Naive thymus-derived CD4-positive, alpha-beta T cell (primary cell): Measurements from ENCODE around the gene PEX11G. TPM values are rescaled to one million over a fixed set of nuclear protein-coding genes. Genes with fewer than 3 reads are reported as not detected.

Source experiments
- ATAC-seq: fragments of 150-1000 bp; cut with Tn5 transposase; 2 replicates; pipeline ENCODE4 v1.10.0; 2021; ENCODE audit warnings: mild to moderate bottlenecking, moderate library complexity
- CTCF ChIA-PET: fragments of 350-600 bp; sonication (Branson Sonifier 250); formaldehyde crosslinking; loops from one replicate; lab custom pipeline; 2021; ENCODE audit warnings: antibody characterized with exemption; lab: Charles Lee
- POLR2A ChIA-PET: fragments of 350-600 bp; sonication (Branson Sonifier 250); formaldehyde crosslinking; loops from one replicate; lab custom pipeline; 2021; ENCODE audit warnings: antibody characterized with exemption, inconsistent platforms; lab: Charles Lee
- DNase-seq, 9 donors: peaks; one replicate each; pipeline versions ENCODE4 v3.0.0 to v3.0.0-alpha.2; 2020 to 2022; ENCODE audit warnings: mixed read lengths in 1 of 9
- H3K27ac ChIP-seq: one replicate; pipeline ENCODE4 v1.7.0; 2013; ENCODE audit warnings: mild to moderate bottlenecking, low read depth, low read length, moderate library complexity
- H3K27me3 ChIP-seq, 2 donors: one replicate each; pipeline ENCODE4 v1.7.0; 2013; ENCODE audit warnings: low read length in 2 of 2, mild to moderate bottlenecking in 2 of 2, moderate library complexity in 2 of 2; ENCODE audit not compliant: control insufficient read depth in 2 of 2, insufficient read depth in 2 of 2
- H3K36me3 ChIP-seq, 3 experiments: 1 replicate in 2 of 3; 2 replicates in 1 of 3; pipeline ENCODE4 v1.7.0; 2013; ENCODE audit warnings: low read length in 3 of 3, mild to moderate bottlenecking in 3 of 3, moderate library complexity in 1 of 3; ENCODE audit not compliant: insufficient read depth in 3 of 3, control insufficient read depth in 2 of 3
- H3K4me1 ChIP-seq, 2 donors: one replicate each; pipeline ENCODE4 v1.7.0; 2013; ENCODE audit warnings: low read length in 2 of 2, mild to moderate bottlenecking in 2 of 2, moderate library complexity in 1 of 2; ENCODE audit not compliant: control insufficient read depth in 2 of 2, insufficient read depth in 2 of 2
- H3K4me3 ChIP-seq: 2 replicates; pipeline ENCODE4 v1.7.0; 2013; ENCODE audit warnings: mild to moderate bottlenecking, low read length
- H3K9me3 ChIP-seq, 3 experiments: 1 replicate in 2 of 3; 2 replicates in 1 of 3; pipeline ENCODE4 v1.7.0; 2013; ENCODE audit warnings: low read length in 3 of 3; ENCODE audit not compliant: control insufficient read depth in 2 of 3
- H3K27ac Mint-ChIP-seq, 9 donors: one replicate each; pipeline ENCODE4 v1.8.0; 2020 to 2022; ENCODE audit warnings: mixed read lengths in 9 of 9, mild to moderate bottlenecking in 8 of 9, moderate library complexity in 5 of 9, inconsistent platforms in 2 of 9
- H3K27me3 Mint-ChIP-seq, 5 donors: one replicate each; pipeline ENCODE4 v1.8.0; 2021 to 2022; ENCODE audit warnings: mixed read lengths in 5 of 5, mild to moderate bottlenecking in 1 of 5
- H3K36me3 Mint-ChIP-seq, 5 donors: one replicate each; pipeline ENCODE4 v1.8.0; 2020 to 2022; ENCODE audit warnings: mixed read lengths in 5 of 5, mild to moderate bottlenecking in 3 of 5, inconsistent platforms in 1 of 5
- H3K4me1 Mint-ChIP-seq, 7 donors: one replicate each; pipeline ENCODE4 v1.8.0; 2020 to 2022; ENCODE audit warnings: mixed read lengths in 7 of 7, mild to moderate bottlenecking in 3 of 7, inconsistent platforms in 1 of 7
- H3K4me3 Mint-ChIP-seq, 10 donors: one replicate each; pipeline ENCODE4 v1.8.0; 2020 to 2022; ENCODE audit warnings: mild to moderate bottlenecking in 10 of 10, mixed read lengths in 10 of 10, moderate library complexity in 6 of 10, inconsistent platforms in 2 of 10
- H3K9me3 Mint-ChIP-seq, 11 donors: one replicate each; pipeline ENCODE4 v1.8.0; 2020 to 2022; ENCODE audit warnings: mixed read lengths in 11 of 11, mild to moderate bottlenecking in 4 of 11, inconsistent platforms in 1 of 11, moderate library complexity in 1 of 11
- intact Hi-C, 2 donors: fragments of 100-400 bp; cut with micrococcal nuclease; formaldehyde crosslinking; loops; one replicate each; pipeline ENCODE4 v1.15.1; 2023
- polyA plus RNA-seq, 2 donors: library from polyadenylated mRNA; unstranded; fragments of 300-500 nt; fragmentation: Illumina TruSeq; gene quantifications; one replicate each; pipeline ENCODE4 v1.2.3, GENCODE V29; 2021
- total RNA-seq, 6 experiments: library from RNA in 5 of 6; stranded (reverse) in 5 of 6; gene quantifications; 1 replicate in 5 of 6; 2 replicates in 1 of 6; pipeline ENCODE4 v1.2.3 and lab custom pipeline; 2021 to 2026

PEX11G gene
- total RNA-seq (1 to 10 TPM in 1 of 5 experiments, under 1 TPM in 4; 0.59 to 1.2 (median 0.76) TPM), polyA plus RNA-seq (1 to 10 TPM in 1 of 2 donors, under 1 TPM in 1; 0.89 to 1.6 TPM), total RNA-seq (lab: John Stamatoyannopoulos, UW) (not detected)

GRCh38 chr19:7488736-7489353 lies at the start of gene PEX11G:
Gene PEX11G, minus strand, starts transcription at chr19:7489035. Its CDS starts 25 bp downstream, at chr19:7489010.
- peaks cover 3 to 28% (median 13%) of the 10 kb centered on the region in 7 donors for H3K4me1 Mint-ChIP-seq
- H3K27ac ChIP-seq: peak within 1 kb of the TSS; percentile 84

GRCh38 chr19:7535998-7536695 lies 47.3 kb upstream of the PEX11G start:
- H3K27me3 Mint-ChIP-seq: no peaks in the 10 kb centered on the region
- Histone ChIP-seq H3K9me3 (no peaks in the 10 kb centered on the region), H3K4me1 (peaks cover 10 to 17% of the 10 kb centered on the region in 2 donors), H3K27me3 (no peaks in the 10 kb centered on the region), H3K4me3 (peak overlapping the region; percentile 99), H3K36me3 (peaks cover 0 to 30% (median 0%) of the 10 kb centered on the region in 3 experiments), H3K27ac (peak overlapping the region; percentile 81)
- ChIA-PET CTCF (interaction anchor here (0.6 kb wide), 1 partner anchor 34 kb away, joined by 3 read pairs; no protein-coding TSS in a partner anchor), POLR2A (interaction anchor here (6.9 kb wide), 1 partner anchor 14 kb away, joined by 78 read pairs; the partner anchor contains the start of gene MCOLN1)
- H3K27ac Mint-ChIP-seq: peak overlapping the region; percentile 81 to 96 (median 92)
- DNase-seq: no peak
- H3K36me3 Mint-ChIP-seq: peaks cover 0 to 12% (median 0%) of the 10 kb centered on the region in 5 donors
- intact Hi-C loops: loop anchor here (1.0 to 10.0 kb wide), 14 partner anchors 19 to 1851 kb away; partner anchors contain the start of genes PET100 (in 2 of the 2), PEX11G (in 2 of the 2), XAB2 (in 2 of the 2) and ARHGEF18 (in 1 of the 2)
- H3K9me3 Mint-ChIP-seq: no peaks in the 10 kb centered on the region
- peak overlapping the region; percentile 93 to 97 (median 94) for H3K4me3 Mint-ChIP-seq
- peak; percentile 3 for ATAC-seq
- H3K4me1 Mint-ChIP-seq: peaks cover 6 to 27% (median 22%) of the 10 kb centered on the region in 7 donors

More at GRCh38 chr19:7488736-7489353, at the start of gene PEX11G:
- DNase-seq: peak; percentile 79 to 95 (median 90)
- intact Hi-C loops: loop anchor here (1.0 to 2.0 kb wide), 3 partner anchors 33 to 46 kb away; partner anchors contain the start of genes PNPLA6 (in 2 of the 2) and MCOLN1 (in 1 of the 2)
- H3K4me1 ChIP-seq: peaks cover 6 to 9% of the 10 kb centered on the region in 2 donors
- peak within 1 kb of the TSS; percentile 75 for H3K4me3 ChIP-seq
- H3K9me3 ChIP-seq: no peaks in the 10 kb centered on the region
- no peaks in the 10 kb centered on the region for H3K27me3 ChIP-seq
- Mint-ChIP-seq H3K4me3 (peak within 1 kb of the TSS; percentile 84 to 96 (median 90)), H3K9me3 (peaks cover 0 to 13% (median 0%) of the 10 kb centered on the region in 11 donors), H3K27ac (peak within 1 kb of the TSS; percentile 74 to 98 (median 94)), H3K36me3 (peaks cover 0 to 4% (median 0%) of the 10 kb centered on the region in 5 donors), H3K27me3 (no peaks in the 10 kb centered on the region)
- peak; percentile 92 for ATAC-seq
- ChIA-PET CTCF (no interaction called here), POLR2A (interaction anchor here (0.7 to 1.8 kb wide), 4 partner anchors 25 to 138 kb away, joined by 3 to 10 read pairs (median 6); partner anchors contain the start of genes MCOLN1 and PNPLA6)
- no peaks in the 10 kb centered on the region for H3K36me3 ChIP-seq

DNA sequence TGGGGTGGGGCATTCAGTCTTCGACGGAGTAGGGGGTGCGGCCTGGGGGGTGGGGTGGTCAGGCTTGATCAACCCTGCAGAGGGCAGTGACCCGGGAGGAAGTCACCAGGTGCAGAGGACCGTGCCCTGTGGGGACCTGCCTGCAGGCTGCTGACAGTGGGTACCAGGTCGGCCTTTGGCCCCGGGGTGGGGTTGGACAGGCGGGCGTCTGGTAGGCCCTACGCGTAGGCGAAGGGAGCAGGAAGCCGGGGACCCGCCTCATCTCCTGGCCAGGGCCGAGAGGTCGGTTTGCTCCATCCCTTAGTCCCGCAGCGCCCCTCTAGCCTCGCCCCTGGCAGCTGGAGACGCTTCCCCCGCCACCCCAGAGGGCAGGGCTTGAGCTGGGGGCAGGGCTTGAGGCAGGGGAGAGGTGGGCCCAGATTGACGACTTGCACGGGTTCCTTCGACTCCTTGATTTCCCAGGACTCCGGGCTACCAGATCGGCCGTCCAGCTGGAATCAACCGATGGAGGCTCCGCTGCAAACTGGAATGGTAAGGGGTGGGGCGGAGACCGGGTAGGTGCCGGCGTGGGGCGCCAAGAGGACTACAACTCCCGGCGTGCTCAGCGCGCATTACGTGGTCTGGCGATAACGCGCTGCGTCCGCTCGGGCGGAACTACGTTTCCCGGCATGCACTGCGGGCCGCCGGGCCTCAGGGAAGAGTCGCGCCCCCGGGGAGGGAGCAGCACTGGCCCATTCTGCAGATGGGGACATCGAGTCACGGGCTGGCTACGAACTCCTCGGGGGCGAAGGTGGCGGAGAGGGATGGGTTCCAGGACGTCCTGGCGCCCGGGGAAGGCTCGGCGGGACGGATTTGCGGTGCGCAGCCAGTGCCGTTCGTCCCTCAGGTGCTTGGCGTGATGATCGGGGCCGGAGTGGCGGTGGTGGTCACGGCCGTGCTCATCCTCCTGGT lies 46.5 kb upstream of the PEX11G start, which contains the start of gene PNPLA6:
Gene PNPLA6, plus strand, starts transcription at position 671 of the 951 bp plus-strand sequence. Its CDS starts 72 bp downstream, at position 743.
- Histone ChIP-seq H3K27ac (peak within 1 kb of the TSS; percentile 81), H3K9me3 (no peaks in the 10 kb centered on the region), H3K4me3 (peak within 1 kb of the TSS; percentile 99), H3K36me3 (peaks cover 0 to 23% (median 0%) of the 10 kb centered on the region in 3 experiments), H3K4me1 (peaks cover 10 to 17% of the 10 kb centered on the region in 2 donors), H3K27me3 (no peaks in the 10 kb centered on the region)
- ATAC-seq (peak; percentile 91), DNase-seq (peak; percentile 85 to 95 (median 91))
- Mint-ChIP-seq H3K4me3 (peak within 1 kb of the TSS; percentile 93 to 97 (median 94)), H3K27me3 (no peaks in the 10 kb centered on the region), H3K4me1 (peaks cover 6 to 26% (median 22%) of the 10 kb centered on the region in 7 donors), H3K27ac (peak within 1 kb of the TSS; percentile 81 to 96 (median 92)), H3K36me3 (peaks cover 0 to 12% (median 0%) of the 10 kb centered on the region in 5 donors), H3K9me3 (no peaks in the 10 kb centered on the region)
- ChIA-PET POLR2A (interaction anchor here (1.0 to 6.9 kb wide), 3 partner anchors 8 to 46 kb away, joined by 3 to 78 read pairs (median 10); partner anchors contain the start of gene MCOLN1), CTCF (interaction anchor here (0.5 to 1.4 kb wide), 2 partner anchors 13 to 177 kb away, joined by 3 to 6 read pairs; no protein-coding TSS in a partner anchor)
- intact Hi-C loops: loop anchor here (1.0 to 10.0 kb wide), 14 partner anchors 19 to 1851 kb away; partner anchors contain the start of genes PET100 (in 2 of the 2), PEX11G (in 2 of the 2), XAB2 (in 2 of the 2) and ARHGEF18 (in 1 of the 2)

- Histone ChIP-seq H3K9me3 (no peaks in the 10 kb centered on the region), H3K36me3 (peaks cover 0 to 19% (median 0%) of the 10 kb centered on the region in 3 experiments), H3K27me3 (no peaks in the 10 kb centered on the region), H3K27ac (peak overlapping the region; percentile 81), H3K4me1 (peaks cover 10 to 17% of the 10 kb centered on the region in 2 donors), H3K4me3 (peak overlapping the region; percentile 99)
- CTCF ChIA-PET: interaction anchor here (1.4 kb wide), 1 partner anchor 13 kb away, joined by 6 read pairs; no protein-coding TSS in a partner anchor
- intact Hi-C loops: loop anchor here (1.0 to 10.0 kb wide), 17 partner anchors 12 to 1850 kb away; partner anchors contain the start of genes MCOLN1 (in 2 of the 2), PET100 (in 2 of the 2), PEX11G (in 2 of the 2) and XAB2 (in 2 of the 2)
- POLR2A ChIA-PET: interaction anchor here (0.8 to 6.9 kb wide), 4 partner anchors 8 to 95 kb away, joined by 3 to 78 read pairs (median 7); partner anchors contain the start of genes MCOLN1 and PET100
- no peaks in the 10 kb centered on the region for H3K27me3 Mint-ChIP-seq
- no peaks in the 10 kb centered on the region for H3K9me3 Mint-ChIP-seq
- H3K36me3 Mint-ChIP-seq: peaks cover 0 to 11% (median 0%) of the 10 kb centered on the region in 5 donors
- peak overlapping the region; percentile 93 to 97 (median 94) for H3K4me3 Mint-ChIP-seq
- peaks cover 6 to 24% (median 22%) of the 10 kb centered on the region in 7 donors for H3K4me1 Mint-ChIP-seq
- DNase-seq: peak in 4 of 9 donors; percentile 23 to 47 (median 38)
- peak overlapping the region; percentile 76 to 93 (median 88) for H3K27ac Mint-ChIP-seq
- peak; percentile 4 for ATAC-seq
Measured at GRCh38 chr19:7534531-7535046, 45.8 kb upstream of the PEX11G start.
